ENCODE results near the gene GNAZ.

DNA sequence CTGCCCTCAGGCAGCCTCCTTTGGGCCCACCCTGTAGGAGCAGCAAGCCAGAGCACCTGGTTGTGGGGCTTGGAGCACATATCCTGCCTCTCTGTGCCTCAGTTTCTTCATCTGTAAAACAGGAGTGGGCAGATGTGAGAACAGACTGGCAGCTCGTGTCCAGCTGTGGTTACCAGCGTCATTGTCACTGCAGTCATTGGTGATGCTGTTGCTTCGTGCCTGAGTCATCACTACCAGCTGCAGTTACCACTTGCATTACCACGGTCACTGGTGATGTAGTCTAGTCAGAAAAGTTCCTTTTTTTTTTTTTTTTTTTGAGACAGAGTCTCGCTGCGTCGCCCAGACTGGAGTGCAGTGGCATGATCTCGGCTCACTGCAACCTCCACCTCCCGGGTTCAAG is 51.1 kb downstream of the GNAZ start:
- no peak for TF ChIP-seq CTCF (IDR thresholded peaks at IDR 0.05; ENCODE audit: low read length)
- no peak for TF ChIP-seq EZH2phosphoT487 (IDR thresholded peaks at IDR 0.05; ENCODE audit: low read length)
